K562 treated with DMSO at 1 percent for 24 hours (cell line): ENCODE data around the gene ADAMTS6. TPM values are rescaled to one million over a fixed set of nuclear protein-coding genes. Genes with fewer than 3 reads are reported as not detected.

Experiments
- total RNA-seq: library from RNA; unstranded; fragments of 300-600 nt; gene quantifications from 2 replicates; pipeline ENCODE4 v1.2.3, GENCODE V29; 2022; ENCODE audit warnings: low read depth; ENCODE audit not compliant: insufficient read depth

ADAMTS6 gene
- total RNA-seq = 0.95 TPM in 2 replicates

GRCh38 chr5:65481635-65482295 is at the start of gene ADAMTS6:
ADAMTS6 (minus strand) TSS chr5:65481920; CDS start chr5:65473673, 8,247 bp downstream.

Other genes with a start within 250 kb of the ADAMTS6 start
- gene CENPK, start 81.2 kb upstream of the ADAMTS6 start, total RNA-seq = 15.6 and 21.2 TPM in 2 replicates
- 15.2 and 18.0 TPM in 2 replicates for gene PPWD1, start 81.4 kb upstream of the ADAMTS6 start, total RNA-seq
- 6.4 and 6.6 TPM in 2 replicates for gene TRIM23, start 142.4 kb upstream of the ADAMTS6 start, total RNA-seq
- 1.8 and 3.3 TPM in 2 replicates for gene SHLD3, start 143.1 kb upstream of the ADAMTS6 start, total RNA-seq
- gene TRAPPC13, start 143.1 kb upstream of the ADAMTS6 start, total RNA-seq = 10.0 and 11.2 TPM in 2 replicates
- gene SGTB, start 240.2 kb upstream of the ADAMTS6 start, total RNA-seq = 2.4 and 2.8 TPM in 2 replicates
- 9.5 and 10.8 TPM in 2 replicates for gene NLN, start 240.3 kb upstream of the ADAMTS6 start, total RNA-seq